Thyroid gland (tissue), 4 donors: ENCODE results near the gene SLC8B1. TPM values are rescaled to one million over a fixed set of nuclear protein-coding genes. Genes with fewer than 3 reads are reported as not detected.

Experiments used
- DNase-seq, 2 donors: peaks; one replicate each; pipeline ENCODE4 v3.0.0-alpha.2; 2019
- H3K27ac ChIP-seq, 3 donors: fragments of 200-600 bp; sonication (generic); 1 replicate in 2 of 3; 2 replicates in 1 of 3; pipeline ENCODE4 v1.5.1; 2016 to 2019; ENCODE audit warnings: mild to moderate bottlenecking in 1 of 3, moderate library complexity in 1 of 3
- H3K27me3 ChIP-seq: fragments of 200-600 bp; sonication (generic); one replicate; pipeline ENCODE4 v1.5.1; 2019
- H3K36me3 ChIP-seq, 2 donors: fragments of 200-600 bp; sonication (generic); one replicate each; pipeline ENCODE4 v1.5.1; 2016 to 2019
- H3K4me1 ChIP-seq, 2 donors: fragments of 200-600 bp; sonication (generic); one replicate each; pipeline ENCODE4 v1.5.1; 2017 to 2019
- H3K4me3 ChIP-seq, 3 donors: fragments of 200-600 bp; sonication (generic); replicated peaks in 1 of 3; 1 replicate in 2 of 3; 2 replicates in 1 of 3; pipeline ENCODE4 v1.5.1; 2016; ENCODE audit warnings: mild to moderate bottlenecking in 1 of 3
- H3K9me3 ChIP-seq: fragments of 200-600 bp; sonication (generic); one replicate; pipeline ENCODE4 v1.5.1; 2017
- CTCF ChIP-seq, 6 experiments: fragments of 200-600 bp in 3 of 6; fragments of 450-650 bp in 3 of 6; sonication (generic) in 3 of 6; IDR thresholded peaks; one replicate each; pipeline ENCODE4 v1.5.1; 2016 to 2019; ENCODE audit warnings: antibody characterized with exemption in 6 of 6, mild to moderate bottlenecking in 2 of 6, inconsistent platforms in 1 of 6, moderate library complexity in 1 of 6
- POLR2A ChIP-seq, 2 donors: fragments of 450-650 bp; IDR thresholded peaks; one replicate each; pipeline ENCODE4 v1.6.1; 2017; ENCODE audit warnings: antibody characterized with exemption in 2 of 2, mild to moderate bottlenecking in 2 of 2, moderate library complexity in 1 of 2
- WGBS, 2 donors: methylation state at CpG; one replicate each; pipeline ENCODE4 v1.1.5; 2017; 5-methylcytosine and 5-hydroxymethylcytosine counted together
- intact Hi-C: fragments of 100-400 bp; cut with DNase I; formaldehyde crosslinking; loops from one replicate; pipeline ENCODE4 v1.15.1; 2023
- total RNA-seq, 4 donors: library from RNA; depleted of rRNA; stranded (reverse); fragments of >200 nt; gene quantifications; one replicate each; pipeline ENCODE4 v1.2.3, GENCODE V29; 2016

Gene SLC8B1
- total RNA-seq, 4 donors from 2014 or later: 23.3 to 50.5 (median 30.7) TPM

GRCh38 chr12:113370923-113371682, 36.2 kb upstream of the SLC8B1 start:
- intact Hi-C loops: no loop called here
- WGBS, 2 donors: 72 to 81% methylated on average over 7 of the region's 7 CpGs
- Histone ChIP-seq H3K27ac (no peak overlapping the region), H3K4me1 (no peaks in the 10 kb centered on the region), H3K27me3 (no peaks in the 10 kb centered on the region), H3K4me3 (no peak overlapping the region), H3K36me3 (peaks cover 0 to 20% of the 10 kb centered on the region in 2 donors), H3K9me3 (no peaks in the 10 kb centered on the region)
- TF ChIP-seq CTCF (IDR thresholded peaks at IDR 0.05) (no peak), POLR2A (IDR thresholded peaks at IDR 0.05) (no peak)
- no peak for DNase-seq

GRCh38 chr12:113369391-113369985, 34.6 kb upstream of the SLC8B1 start:
- 88% methylated on average over 6 of the region's 6 CpGs for WGBS, 2 donors
- Histone ChIP-seq H3K4me1 (no peaks in the 10 kb centered on the region), H3K9me3 (no peaks in the 10 kb centered on the region), H3K36me3 (peaks cover 0 to 8% of the 10 kb centered on the region in 2 donors), H3K27ac (no peak overlapping the region), H3K27me3 (no peaks in the 10 kb centered on the region), H3K4me3 (no peak overlapping the region)
- no peak for DNase-seq
- intact Hi-C loops: no loop called here
- TF ChIP-seq POLR2A (IDR thresholded peaks at IDR 0.05) (no peak), CTCF (IDR thresholded peaks at IDR 0.05) (no peak)

GRCh38 chr12:113368331-113368730, 33.4 kb upstream of the SLC8B1 start:
- Histone ChIP-seq H3K4me1 (no peaks in the 10 kb centered on the region), H3K27me3 (no peaks in the 10 kb centered on the region), H3K9me3 (no peaks in the 10 kb centered on the region), H3K4me3 (no peak overlapping the region), H3K36me3 (peaks cover 0 to 8% of the 10 kb centered on the region in 2 donors), H3K27ac (no peak overlapping the region)
- no peak for DNase-seq
- intact Hi-C loops: no loop called here
- 92 to 94% methylated on average over 4 of the region's 4 CpGs for WGBS, 2 donors
- no peak for TF ChIP-seq POLR2A (IDR thresholded peaks at IDR 0.05)
- TF ChIP-seq CTCF (IDR thresholded peaks at IDR 0.05): no peak

- Histone ChIP-seq H3K4me1 (no peaks in the 10 kb centered on the region), H3K27ac (no peak overlapping the region), H3K36me3 (no peaks in the 10 kb centered on the region), H3K4me3 (no peak overlapping the region), H3K9me3 (no peaks in the 10 kb centered on the region), H3K27me3 (no peaks in the 10 kb centered on the region)
- TF ChIP-seq CTCF (IDR thresholded peaks at IDR 0.05) (no peak), POLR2A (IDR thresholded peaks at IDR 0.05) (no peak)
- peak; percentile 12 to 21 for DNase-seq
- 63 to 82% methylated on average over 4 of the region's 4 CpGs for WGBS, 2 donors
- intact Hi-C loops: no loop called here
These were observed 31.9 kb upstream of the SLC8B1 start for GRCh38 chr12:113366827-113367226.
